NK-92 treated with Interleukin-12 subunit alpha and Interleukin-12 subunit beta, amount 100 ng/mL, for 24 hours (cell line): ENCODE measurements around the gene TCAF1.
"Not testable (repeated sequence)": the region's sequence is repeated elsewhere in the genome, so short reads cannot be mapped to it uniquely, and the experiment has no call there.

Experiments
- DNase-seq: peaks from one replicate; lab custom pipeline; 2025; lab: John Stamatoyannopoulos, UW

TCAF1 gene

DNA sequence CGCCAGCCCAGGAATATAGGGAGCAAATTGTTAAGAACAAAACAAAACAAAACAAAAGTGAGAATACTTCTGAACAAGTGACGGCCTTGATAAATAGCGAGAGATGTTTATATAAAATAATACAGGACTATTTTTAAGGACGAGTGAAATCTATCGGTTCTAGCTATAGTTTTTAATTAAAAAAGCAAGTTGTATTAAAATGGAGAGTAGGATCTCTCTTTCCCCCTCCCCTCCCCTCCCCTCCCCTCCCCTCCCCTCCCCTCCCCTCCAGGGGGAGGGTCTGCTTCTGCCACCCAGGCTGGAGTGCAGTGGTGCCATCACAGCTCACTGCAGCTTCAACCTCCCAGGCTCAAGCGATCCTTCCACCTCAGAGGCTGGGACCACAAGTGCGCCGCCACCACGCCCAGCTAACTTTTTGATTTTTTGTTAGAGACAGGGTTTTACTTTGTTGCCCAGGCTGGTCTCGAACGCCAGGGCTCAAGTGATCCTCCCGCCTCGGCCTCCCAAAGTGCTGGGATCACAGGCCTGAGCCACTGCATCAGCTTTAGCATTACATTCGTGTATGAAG is 440 bp upstream of the TCAF1 start:
- no peak for DNase-seq

GRCh38 chr7:143901332-143901667 is 676 bp downstream of the TCAF1 start:
- DNase-seq: no peak

DNA sequence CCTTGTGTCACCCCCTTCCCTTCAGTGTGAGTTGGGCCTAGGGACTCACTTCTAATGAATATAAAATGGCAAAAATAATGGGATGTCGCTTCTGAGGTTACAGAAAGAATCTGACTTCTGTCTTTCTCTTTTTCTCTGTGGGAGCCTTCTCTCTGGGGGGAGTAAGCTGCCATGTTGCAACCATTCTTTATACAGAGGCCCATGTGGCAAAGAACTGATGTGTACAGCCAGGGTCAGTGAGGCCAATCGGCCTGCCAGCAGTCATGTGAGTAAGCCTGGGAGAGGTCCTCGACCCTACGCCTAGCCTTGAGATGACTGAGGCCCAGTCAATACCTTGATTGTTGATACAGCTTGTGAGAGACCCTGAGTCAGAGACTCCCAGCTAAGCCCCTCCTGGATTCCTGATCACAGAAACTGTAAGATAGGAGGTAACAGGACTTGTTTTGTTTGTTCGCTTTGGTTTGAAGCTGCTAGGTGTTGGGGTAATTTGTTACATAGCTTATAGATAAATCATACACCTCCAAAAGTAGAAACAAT is 1.7 kb downstream of the TCAF1 start:
- no peak for DNase-seq

DNA sequence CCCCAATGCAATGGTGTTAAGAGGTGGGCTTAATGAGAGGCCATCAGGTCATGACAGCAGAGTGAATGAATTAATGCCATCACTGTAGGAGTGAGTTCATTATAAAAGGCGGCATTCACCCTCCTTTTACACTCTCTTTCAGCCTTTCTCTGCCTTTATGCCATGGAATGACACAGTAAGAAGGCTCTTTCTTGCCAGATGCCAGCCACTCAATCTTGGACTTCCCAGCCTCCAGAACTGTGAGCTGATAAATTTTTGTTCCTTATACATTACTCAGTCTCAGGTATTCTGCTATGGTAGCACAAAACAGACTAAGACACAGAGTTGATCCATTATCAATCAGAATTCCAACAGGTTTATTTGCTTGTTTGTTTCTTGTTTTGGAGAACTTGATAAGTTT is 3.2 kb downstream of the TCAF1 start:
- DNase-seq: no peak

GRCh38 chr7:143896667-143897066 is 5.3 kb downstream of the TCAF1 start:
- no peak for DNase-seq

DNA sequence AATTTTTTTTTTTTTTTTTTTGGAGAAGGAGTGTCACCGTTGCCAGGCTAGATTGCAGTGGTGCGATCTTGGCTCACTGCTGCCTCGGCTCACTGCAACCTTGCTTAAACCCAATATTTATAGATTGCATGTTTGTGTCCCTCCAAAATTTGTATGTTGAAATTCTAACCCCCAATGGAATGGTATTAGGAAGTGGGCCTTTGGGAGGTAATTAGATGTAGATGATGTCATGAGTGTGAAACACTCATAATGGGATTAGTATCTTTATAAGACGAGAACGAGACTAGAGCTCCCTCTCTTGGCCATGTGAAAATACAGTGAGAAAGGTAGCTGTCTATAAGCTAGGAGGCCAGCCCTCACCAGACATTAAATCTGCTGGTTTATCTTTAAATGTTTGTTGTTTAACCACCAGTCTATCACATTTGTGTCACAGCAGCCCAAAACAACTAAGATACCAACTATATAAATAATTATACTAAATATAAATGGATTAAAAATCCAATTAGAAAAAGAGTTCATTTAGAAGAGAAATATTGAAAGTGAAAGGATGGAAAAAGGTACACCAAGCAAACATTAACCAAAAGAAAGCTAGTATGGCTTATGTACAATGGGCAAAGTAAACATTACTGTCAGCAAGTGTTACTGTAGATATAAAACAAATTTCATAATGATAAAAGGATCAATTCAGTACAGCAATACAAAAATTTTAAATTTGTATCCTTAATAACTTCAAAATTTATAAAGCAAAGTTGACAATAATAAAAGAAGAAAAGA is 9.3 kb downstream of the TCAF1 start:
- no peak for DNase-seq

DNA sequence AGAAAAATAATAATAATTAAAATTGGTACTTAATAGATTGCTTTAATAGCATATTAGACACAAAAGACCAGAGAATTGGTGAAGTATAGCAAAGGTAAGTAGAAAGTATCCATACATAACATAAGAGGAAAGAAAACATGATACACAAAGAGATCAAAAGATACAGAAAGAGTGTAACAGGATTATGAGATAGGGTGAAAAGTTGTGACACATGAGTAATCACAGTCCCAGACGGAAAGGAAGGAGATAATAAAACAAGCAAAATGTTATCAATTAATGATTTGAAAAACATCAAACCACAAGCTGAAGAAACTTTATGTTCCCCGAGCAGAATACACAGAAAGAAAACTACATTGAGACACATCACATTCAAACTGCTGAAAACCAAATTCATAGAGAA is 10.5 kb downstream of the TCAF1 start:
- no peak for DNase-seq

GRCh38 chr7:143890558-143890957 is 11.4 kb downstream of the TCAF1 start:
- DNase-seq: no peak

DNA sequence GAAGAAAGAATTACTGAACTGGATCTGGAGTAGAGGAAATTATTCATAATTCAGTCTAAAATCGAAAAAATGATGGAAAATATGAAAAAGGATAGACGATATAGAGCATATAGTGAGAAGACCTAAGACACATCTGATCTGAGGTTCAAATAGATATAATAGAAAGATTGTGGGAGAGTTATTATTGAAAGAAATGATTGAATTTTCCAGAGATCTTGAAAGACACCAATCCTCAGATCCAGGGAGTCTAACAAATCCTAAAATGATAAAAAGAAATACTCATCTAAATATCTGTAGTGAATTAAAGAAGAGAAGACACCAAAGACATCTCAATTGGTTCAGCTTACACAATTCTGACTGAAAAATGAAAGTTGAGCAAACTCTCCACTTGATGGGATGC is 12.9 kb downstream of the TCAF1 start:
- DNase-seq: no peak

- no peak for DNase-seq
Measured at GRCh38 chr7:143886826-143887477, 15.0 kb downstream of the TCAF1 start.

- no peak for DNase-seq
Measured at GRCh38 chr7:143885951-143886350, 16.0 kb downstream of the TCAF1 start.

- no peak for DNase-seq
Measured at GRCh38 chr7:143884969-143885559, 16.9 kb downstream of the TCAF1 start.

GRCh38 chr7:143884241-143884968 is 17.6 kb downstream of the TCAF1 start:
- no peak for DNase-seq

- no peak for DNase-seq
Measured at GRCh38 chr7:143882604-143883078, 19.3 kb downstream of the TCAF1 start.

GRCh38 chr7:143882020-143882603 is 19.9 kb downstream of the TCAF1 start:
- no peak for DNase-seq

GRCh38 chr7:143878884-143879283 is 23.1 kb downstream of the TCAF1 start:
- no peak for DNase-seq

DNA sequence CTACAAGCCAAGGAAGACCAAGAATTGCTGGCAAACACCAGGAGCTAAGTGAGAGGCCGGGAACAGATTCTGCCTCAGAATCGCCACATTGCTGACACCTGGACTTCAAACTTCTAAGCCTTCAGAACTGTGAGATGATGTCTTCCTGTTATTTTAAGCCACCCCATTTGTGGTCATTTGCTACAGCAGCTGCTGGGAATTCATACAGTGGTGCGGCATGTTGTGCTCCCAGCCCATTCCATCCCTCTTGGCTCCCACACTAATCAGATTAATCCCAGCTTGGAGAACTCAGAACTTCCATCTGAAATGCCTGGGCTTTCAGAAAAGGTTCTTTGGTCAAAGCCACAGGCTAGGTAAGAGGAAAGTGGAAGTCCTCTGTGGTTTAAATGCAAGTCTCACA is 24.9 kb downstream of the TCAF1 start:
- DNase-seq: no peak

DNA sequence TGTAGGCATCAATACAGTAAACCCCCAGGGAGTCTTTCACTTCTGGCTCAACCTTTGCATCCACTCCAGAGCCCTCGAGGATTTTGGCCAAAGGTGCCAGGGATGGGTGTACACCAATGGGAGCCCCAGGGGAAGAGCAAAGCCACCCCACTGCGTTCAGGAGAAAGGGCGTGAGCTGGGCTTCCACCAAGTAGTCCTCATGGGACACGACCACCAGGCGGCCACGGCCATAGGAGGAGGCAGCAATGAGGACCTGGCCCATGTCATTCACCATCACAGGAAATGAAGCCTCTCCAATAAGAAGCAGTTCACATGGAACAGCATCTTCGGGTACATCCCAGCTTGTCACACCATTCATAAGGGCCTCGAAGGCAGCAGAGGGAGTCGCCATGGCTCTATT is 25.8 kb downstream of the TCAF1 start:
- DNase-seq: no peak

- not testable (repeated sequence) for DNase-seq
Measured at GRCh38 chr7:143873242-143873641, 28.7 kb downstream of the TCAF1 start.

DNA sequence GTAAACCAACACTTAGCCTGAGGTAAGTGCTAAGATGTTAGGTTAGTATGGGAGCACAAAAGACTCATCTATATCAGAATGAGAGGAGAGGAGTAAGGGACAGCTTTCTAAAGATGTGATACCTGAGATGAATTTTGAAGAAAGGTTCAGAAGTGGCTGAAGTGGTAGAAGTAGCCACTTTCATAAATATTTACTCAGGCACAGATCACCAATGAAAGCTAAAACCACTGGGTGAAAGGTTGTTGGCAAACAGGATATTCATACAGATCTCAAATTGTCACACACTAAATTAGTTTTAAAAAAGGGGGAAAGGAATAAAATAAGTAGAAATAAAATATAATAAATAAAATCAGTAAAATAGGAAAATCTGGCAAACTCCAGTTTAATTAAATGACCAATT is 30.4 kb downstream of the TCAF1 start:
- DNase-seq: not testable (repeated sequence)

GRCh38 chr7:143857994-143858393 is 44.0 kb downstream of the TCAF1 start:
- not testable (repeated sequence) for DNase-seq

GRCh38 chr7:143855443-143855842 is 46.5 kb downstream of the TCAF1 start:
- DNase-seq: not testable (repeated sequence)
